ENCODE data around the gene FBXW11. TPM values are rescaled to one million over a fixed set of nuclear protein-coding genes. Genes with fewer than 3 reads are reported as not detected.

The FBXW11 gene
- total and polyA plus RNA-seq, 2 of the 8 experiments (the other 6 are each of a cell fraction or from before 2014, with no cell fraction given) = 45.0 to 75.6 TPM

GRCh38 chr5:171849585-171850323 lies 156.7 kb downstream of the FBXW11 start (continued):
- TF ChIP-seq, protein P1, sequence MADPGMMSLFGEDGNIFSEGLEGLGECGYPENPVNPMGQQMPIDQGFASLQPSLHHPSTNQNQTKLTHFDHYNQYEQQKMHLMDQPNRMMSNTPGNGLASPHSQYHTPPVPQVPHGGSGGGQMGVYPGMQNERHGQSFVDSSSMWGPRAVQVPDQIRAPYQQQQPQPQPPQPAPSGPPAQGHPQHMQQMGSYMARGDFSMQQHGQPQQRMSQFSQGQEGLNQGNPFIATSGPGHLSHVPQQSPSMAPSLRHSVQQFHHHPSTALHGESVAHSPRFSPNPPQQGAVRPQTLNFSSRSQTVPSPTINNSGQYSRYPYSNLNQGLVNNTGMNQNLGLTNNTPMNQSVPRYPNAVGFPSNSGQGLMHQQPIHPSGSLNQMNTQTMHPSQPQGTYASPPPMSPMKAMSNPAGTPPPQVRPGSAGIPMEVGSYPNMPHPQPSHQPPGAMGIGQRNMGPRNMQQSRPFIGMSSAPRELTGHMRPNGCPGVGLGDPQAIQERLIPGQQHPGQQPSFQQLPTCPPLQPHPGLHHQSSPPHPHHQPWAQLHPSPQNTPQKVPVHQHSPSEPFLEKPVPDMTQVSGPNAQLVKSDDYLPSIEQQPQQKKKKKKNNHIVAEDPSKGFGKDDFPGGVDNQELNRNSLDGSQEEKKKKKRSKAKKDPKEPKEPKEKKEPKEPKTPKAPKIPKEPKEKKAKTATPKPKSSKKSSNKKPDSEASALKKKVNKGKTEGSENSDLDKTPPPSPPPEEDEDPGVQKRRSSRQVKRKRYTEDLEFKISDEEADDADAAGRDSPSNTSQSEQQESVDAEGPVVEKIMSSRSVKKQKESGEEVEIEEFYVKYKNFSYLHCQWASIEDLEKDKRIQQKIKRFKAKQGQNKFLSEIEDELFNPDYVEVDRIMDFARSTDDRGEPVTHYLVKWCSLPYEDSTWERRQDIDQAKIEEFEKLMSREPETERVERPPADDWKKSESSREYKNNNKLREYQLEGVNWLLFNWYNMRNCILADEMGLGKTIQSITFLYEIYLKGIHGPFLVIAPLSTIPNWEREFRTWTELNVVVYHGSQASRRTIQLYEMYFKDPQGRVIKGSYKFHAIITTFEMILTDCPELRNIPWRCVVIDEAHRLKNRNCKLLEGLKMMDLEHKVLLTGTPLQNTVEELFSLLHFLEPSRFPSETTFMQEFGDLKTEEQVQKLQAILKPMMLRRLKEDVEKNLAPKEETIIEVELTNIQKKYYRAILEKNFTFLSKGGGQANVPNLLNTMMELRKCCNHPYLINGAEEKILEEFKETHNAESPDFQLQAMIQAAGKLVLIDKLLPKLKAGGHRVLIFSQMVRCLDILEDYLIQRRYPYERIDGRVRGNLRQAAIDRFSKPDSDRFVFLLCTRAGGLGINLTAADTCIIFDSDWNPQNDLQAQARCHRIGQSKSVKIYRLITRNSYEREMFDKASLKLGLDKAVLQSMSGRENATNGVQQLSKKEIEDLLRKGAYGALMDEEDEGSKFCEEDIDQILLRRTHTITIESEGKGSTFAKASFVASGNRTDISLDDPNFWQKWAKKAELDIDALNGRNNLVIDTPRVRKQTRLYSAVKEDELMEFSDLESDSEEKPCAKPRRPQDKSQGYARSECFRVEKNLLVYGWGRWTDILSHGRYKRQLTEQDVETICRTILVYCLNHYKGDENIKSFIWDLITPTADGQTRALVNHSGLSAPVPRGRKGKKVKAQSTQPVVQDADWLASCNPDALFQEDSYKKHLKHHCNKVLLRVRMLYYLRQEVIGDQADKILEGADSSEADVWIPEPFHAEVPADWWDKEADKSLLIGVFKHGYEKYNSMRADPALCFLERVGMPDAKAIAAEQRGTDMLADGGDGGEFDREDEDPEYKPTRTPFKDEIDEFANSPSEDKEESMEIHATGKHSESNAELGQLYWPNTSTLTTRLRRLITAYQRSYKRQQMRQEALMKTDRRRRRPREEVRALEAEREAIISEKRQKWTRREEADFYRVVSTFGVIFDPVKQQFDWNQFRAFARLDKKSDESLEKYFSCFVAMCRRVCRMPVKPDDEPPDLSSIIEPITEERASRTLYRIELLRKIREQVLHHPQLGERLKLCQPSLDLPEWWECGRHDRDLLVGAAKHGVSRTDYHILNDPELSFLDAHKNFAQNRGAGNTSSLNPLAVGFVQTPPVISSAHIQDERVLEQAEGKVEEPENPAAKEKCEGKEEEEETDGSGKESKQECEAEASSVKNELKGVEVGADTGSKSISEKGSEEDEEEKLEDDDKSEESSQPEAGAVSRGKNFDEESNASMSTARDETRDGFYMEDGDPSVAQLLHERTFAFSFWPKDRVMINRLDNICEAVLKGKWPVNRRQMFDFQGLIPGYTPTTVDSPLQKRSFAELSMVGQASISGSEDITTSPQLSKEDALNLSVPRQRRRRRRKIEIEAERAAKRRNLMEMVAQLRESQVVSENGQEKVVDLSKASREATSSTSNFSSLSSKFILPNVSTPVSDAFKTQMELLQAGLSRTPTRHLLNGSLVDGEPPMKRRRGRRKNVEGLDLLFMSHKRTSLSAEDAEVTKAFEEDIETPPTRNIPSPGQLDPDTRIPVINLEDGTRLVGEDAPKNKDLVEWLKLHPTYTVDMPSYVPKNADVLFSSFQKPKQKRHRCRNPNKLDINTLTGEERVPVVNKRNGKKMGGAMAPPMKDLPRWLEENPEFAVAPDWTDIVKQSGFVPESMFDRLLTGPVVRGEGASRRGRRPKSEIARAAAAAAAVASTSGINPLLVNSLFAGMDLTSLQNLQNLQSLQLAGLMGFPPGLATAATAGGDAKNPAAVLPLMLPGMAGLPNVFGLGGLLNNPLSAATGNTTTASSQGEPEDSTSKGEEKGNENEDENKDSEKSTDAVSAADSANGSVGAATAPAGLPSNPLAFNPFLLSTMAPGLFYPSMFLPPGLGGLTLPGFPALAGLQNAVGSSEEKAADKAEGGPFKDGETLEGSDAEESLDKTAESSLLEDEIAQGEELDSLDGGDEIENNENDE (IDR thresholded peaks at IDR 0.05; ENCODE audit: insufficient replicate concordance, low read length) = no peak
- TF ChIP-seq JUND (IDR thresholded peaks at IDR 0.05; ENCODE audit: low read length) (no peak), SIRT6 (IDR thresholded peaks at IDR 0.05; ENCODE audit: low read length) (no peak)

All from H1 (cell line).